ENCODE data around the gene CCDC90B.

Gene CCDC90B

GRCh38 chr11:83235825-83236224 is 50.3 kb downstream of the CCDC90B start:
- no peak for DNase-seq (ENCODE audit: low read depth)

GRCh38 chr11:83223457-83223856 is 62.7 kb downstream of the CCDC90B start:
- DNase-seq (ENCODE audit: low read depth) = no peak

- DNase-seq (ENCODE audit: low read depth) = no peak
Observed at GRCh38 chr11:83222499-83222898, 63.7 kb downstream of the CCDC90B start.

- DNase-seq (ENCODE audit: low read depth) = no peak
Observed at GRCh38 chr11:83221694-83222093, 64.5 kb downstream of the CCDC90B start.

GRCh38 chr11:83220260-83220659 is 65.9 kb downstream of the CCDC90B start:
- no peak for DNase-seq (ENCODE audit: low read depth)

GRCh38 chr11:83219095-83219494 is 67.1 kb downstream of the CCDC90B start:
- DNase-seq (ENCODE audit: low read depth) = no peak

Measured in stimulated activated CD8-positive, alpha-beta memory T cell treated with anti-CD3 and anti-CD28 coated beads, Interleukin-7, amount 100 ng/mL, for 24 hours (primary cell).